Hepatic stellate cell (primary cell): Measurements from ENCODE around the gene SCYL1.
"Not testable (repeated sequence)": the region's sequence is repeated elsewhere in the genome, so short reads cannot be mapped to it uniquely, and the experiment has no call there.

ENCODE experiments used
- DNase-seq: peaks from one replicate; pipeline ENCODE4 v3.0.0; 2011; ENCODE audit warnings: low spot score

Gene SCYL1

DNA sequence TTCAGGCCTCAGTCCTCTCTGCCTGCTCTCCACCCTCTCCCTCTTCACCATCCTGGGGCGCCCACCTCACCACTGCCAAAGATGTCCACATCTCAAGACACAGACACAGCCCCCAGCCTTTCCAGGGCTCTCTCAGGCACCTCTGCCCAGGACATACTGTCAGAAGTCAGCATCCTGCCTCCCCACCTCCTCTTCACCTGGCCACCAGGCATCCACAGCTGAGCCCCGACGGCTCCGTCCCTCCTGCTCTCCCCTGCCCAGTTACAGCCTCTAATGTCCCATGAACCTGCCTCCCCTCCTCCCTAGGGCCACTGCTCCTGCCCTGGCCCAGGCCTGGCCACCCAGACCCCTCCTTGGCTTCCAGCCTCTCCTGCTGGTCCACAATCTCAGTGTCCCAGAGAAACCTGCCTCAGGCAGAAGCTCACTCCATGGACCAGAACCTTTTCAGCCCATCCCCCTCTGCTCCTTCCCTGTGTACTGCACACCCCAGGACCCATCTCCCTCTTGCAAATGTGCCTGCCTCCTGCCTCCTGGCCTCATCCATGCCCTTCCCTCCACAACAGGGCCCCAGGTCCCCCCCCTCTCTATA lies 30.1 kb downstream of the SCYL1 start:
- DNase-seq: no peak

DNA sequence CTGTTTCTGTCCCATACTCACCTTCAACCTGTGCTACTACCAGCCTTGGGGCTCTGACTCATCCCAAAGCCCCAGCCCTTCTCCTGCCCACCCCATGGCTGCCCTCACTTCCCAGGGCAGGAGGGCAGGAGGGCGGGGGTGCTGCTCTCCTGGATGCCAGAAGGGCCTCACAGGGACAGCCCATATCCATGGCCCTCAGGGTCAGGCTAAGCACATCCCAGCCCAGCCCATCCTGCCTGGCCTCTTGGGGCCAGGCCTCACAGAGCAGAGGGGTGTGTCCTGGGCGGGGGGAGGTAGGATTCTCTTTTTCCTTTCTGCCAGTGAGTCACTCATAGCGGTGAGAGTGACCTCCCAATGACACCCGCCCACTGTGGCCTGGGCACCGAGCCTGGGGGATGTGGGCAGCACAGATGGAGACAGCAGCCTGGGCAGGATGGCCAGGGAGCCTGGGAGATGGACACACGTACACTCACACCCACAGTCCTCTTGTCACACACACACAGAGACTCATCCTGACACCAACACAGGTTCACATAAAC lies 30.9 kb downstream of the SCYL1 start:
- peak; percentile 87 for DNase-seq

GRCh38 chr11:65556470-65557279 lies 31.8 kb downstream of the SCYL1 start:
- DNase-seq: no peak

DNA sequence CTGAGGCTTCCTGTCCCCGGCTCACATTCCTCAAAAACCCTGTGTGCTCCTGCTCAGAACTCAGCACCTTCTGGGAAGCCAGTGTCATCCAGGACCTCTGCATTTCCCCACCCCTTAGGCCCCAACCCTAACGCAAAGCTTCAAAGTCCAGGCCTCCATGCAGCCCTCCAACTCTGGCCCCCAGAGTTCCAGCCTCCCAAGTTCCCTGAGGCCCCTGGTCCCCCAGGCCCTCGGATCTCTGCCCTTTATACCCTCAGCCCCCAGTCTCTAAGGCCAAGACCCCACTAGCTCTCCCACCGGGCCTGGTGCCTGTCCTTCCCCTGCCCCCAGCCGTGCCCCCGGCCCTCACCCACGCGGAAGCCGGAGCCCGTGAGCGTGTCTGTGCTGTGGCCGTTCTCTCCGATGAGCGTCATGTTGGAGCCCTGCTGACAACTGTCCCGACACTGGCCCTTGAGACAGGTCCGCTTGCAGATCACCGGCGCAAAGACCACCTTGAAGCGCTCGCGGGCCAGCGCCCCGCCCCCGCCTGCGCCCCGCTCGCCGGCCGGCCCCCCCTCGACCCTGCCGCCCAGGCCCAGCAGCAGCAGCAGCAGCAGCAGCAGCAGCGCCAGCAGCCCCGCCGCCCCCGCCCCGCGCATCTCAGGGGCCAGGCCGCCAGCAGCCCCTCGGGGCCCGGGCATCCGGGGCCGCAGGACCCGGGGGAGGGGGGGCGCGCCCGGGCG lies 32.6 kb downstream of the SCYL1 start:
- no peak for DNase-seq

GRCh38 chr11:65558002-65558929 lies 33.4 kb downstream of the SCYL1 start, which contains the start of gene LTBP3:
TSS of gene LTBP3 (minus strand) at chr11:65558359. CDS start at chr11:65557959, 400 bp downstream.
- DNase-seq: peak; percentile 93

- no peak for DNase-seq
These were observed 34.1 kb downstream of the SCYL1 start for GRCh38 chr11:65558930-65559509.

GRCh38 chr11:65559535-65559934 lies 34.7 kb downstream of the SCYL1 start:
- no peak for DNase-seq

GRCh38 chr11:65559951-65560537 lies 35.2 kb downstream of the SCYL1 start:
- peak; percentile 53 for DNase-seq

DNA sequence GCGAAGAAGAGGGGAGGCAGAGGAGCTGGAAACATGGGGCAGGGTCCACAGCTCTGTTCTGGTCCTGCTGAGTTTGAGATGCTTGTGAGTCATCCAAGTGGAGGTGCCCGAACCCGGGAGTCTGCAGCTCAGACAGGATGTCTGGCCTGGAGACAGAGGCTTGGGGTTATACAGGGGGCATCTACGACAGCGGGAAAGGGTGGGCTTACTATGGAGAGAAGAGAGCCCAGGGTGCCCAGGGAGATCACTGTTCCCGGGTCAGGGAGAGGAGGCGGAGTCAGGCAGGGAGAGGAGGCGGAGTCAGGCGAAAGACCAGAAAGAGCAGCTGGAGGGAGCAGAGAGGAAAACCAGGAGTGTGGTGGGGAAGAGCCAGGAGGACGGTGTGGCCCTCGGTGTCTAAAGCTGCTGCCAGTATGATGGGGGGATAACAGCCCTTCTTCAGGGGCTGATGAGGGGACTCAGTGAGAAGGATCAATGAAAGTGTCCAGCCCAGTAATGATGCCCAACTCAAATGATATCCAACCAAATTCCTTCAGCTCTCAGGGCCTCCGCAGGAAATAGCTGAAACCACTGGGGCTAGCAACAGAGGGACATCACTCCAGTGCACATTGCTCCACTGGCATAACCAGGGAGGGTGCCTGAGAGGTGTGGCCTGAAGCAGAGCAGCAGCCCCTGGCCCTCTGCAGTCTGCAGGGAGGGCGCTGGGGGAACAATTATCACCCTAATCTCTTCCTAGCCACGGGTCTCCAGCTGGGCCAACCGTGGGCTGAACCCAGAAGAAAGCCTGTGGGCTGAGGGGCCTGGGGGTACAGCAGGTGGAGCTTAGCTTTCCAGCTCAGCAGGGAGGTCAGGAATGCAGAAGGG lies 35.9 kb downstream of the SCYL1 start:
- DNase-seq: peak; percentile 71

GRCh38 chr11:65562020-65562419 lies 37.1 kb downstream of the SCYL1 start:
- no peak for DNase-seq

DNA sequence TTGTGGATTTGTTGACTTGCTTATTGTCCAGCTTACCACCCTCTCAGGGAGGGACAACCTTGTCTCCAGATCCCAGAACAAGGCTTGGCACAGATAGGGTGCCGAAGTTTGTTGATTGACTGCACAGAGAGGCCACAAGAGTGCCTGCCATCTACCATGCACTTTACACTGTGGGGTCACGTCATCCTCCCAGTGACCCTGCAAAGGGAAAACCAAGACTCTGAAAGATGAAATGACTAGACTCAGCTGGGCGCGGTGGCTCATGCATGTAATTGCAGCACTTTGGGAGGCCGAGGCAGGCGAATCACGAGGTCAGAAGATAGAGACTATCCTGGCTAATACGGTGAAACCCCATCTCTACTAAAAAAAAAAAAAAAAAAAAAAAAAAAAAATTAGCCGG lies 37.9 kb downstream of the SCYL1 start:
- no peak for DNase-seq

GRCh38 chr11:65563601-65564000 lies 38.7 kb downstream of the SCYL1 start:
- DNase-seq: no peak

DNA sequence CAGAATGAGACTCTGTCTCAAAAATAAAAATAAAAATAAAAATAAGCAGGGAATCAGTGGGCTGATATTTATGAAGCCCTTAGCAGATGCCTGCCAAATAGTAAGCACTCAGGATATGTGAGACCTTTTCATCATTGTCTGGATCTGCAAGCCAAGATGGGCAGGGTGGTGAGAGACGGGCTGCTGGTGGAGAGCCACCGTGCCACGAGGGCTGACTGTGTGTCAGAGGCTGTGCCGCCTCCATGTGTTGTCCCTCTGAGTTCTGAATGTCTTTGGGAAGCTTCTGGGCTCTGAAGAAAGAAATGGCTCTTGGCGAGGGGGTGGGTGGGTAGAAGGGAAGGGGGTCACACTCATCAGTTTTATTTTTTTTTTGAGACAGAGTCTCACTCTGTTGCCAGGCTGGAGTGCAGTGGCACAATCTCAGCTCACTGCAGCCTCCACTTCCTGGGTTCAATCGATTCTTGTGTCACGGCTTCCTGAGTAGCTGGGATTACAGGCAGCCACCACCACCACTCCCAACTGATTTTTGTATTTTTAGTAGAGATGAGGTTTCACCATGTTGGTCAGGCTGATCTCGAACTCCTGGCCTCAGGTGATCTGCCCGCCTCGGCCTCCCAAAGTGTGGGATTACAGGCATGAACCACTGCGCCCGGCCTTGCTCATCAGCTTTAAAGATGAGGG lies 40.1 kb downstream of the SCYL1 start:
- not testable (repeated sequence) for DNase-seq

DNA sequence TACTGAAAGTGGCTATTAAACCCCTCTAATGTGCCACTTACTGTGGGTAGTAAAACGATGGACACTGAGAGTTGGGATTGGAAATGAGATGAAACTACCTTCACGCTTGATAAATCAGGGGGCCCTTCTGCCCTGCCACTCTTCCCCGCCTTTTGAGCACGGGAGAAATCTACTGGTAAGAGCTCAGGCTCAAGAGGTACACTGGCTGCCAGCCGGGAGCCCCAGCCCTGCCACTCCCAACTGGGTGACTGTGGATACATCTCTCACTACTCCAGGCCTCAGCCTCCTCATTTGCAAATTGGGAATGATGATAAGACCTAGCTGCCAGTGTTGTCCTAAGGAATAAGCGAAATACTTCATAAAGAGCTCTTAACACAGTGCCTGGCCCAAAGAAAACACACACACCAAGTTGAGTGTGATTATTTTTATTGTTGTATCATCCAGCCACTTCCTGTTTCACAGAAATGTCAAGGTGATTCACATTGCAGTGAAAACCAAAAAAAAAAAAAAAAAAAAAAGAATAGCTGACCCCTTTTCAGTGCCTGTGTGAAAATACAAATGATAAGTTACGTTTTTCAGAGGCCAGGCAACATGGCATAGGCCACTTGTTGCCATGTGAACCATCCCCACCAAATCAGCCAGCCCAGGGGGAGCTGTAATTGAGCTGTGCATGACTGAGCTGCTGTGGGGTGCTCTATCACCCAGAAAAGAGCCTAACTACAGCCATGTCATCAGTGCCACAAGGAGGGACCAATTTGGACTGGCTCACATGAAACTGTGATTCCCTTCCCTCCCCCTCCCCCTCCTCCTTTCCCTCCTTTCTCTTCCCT lies 41.0 kb downstream of the SCYL1 start:
- DNase-seq: no peak

- peak; percentile 60 for DNase-seq
These were observed 44.5 kb downstream of the SCYL1 start for GRCh38 chr11:65569164-65569972.

GRCh38 chr11:65569973-65570918 lies 45.4 kb downstream of the SCYL1 start, which contains the start of gene ZNRD2:
TSS of gene ZNRD2 (plus strand) at chr11:65570477. CDS start at chr11:65570492, 15 bp downstream.
- peak; percentile 98 for DNase-seq
